SU-DHL-6 (cell line): ENCODE data around the gene GOLIM4.

Experiments
- H2AFZ ChIP-seq: fragments of 200-600 bp; sonication (generic); 2 replicates; pipeline ENCODE4 v1.6.1; 2014; ENCODE audit warnings: low read depth, mild to moderate bottlenecking, moderate library complexity, mixed read lengths, antibody characterized with exemption, low read length; ENCODE audit not compliant: severe bottlenecking
- H3F3A ChIP-seq: fragments of 200-600 bp; shearing (Covaris generic); 2 replicates; pipeline ENCODE4 v1.6.0; 2016; ENCODE audit warnings: antibody characterized with exemption, mild to moderate bottlenecking; ENCODE audit not compliant: insufficient read depth
- H3K27ac ChIP-seq: fragments of 200-600 bp; sonication (generic); 2 replicates; pipeline ENCODE4 v1.5.1; 2016; ENCODE audit warnings: low read depth, mild to moderate bottlenecking, low read length, moderate library complexity, mixed read lengths
- H3K27me3 ChIP-seq: fragments of 200-600 bp; sonication (generic), shearing (Covaris generic); 2 replicates; pipeline ENCODE4 v1.6.0; 2014; ENCODE audit warnings: mild to moderate bottlenecking, low read length
- H3K36me3 ChIP-seq: fragments of 200-600 bp; sonication (generic); 2 replicates; pipeline ENCODE4 v1.6.1; 2014; ENCODE audit warnings: mild to moderate bottlenecking, low read length, mixed read lengths
- H3K4me2 ChIP-seq: fragments of 300-600, 200-600 bp; shearing (Covaris generic), sonication (generic); 2 replicates; pipeline ENCODE4 v1.6.0; 2014; ENCODE audit warnings: low read length, low read depth, mild to moderate bottlenecking; ENCODE audit not compliant: poor library complexity, severe bottlenecking
- H3K4me3 ChIP-seq: fragments of 200-600 bp; sonication (generic); 2 replicates; pipeline ENCODE4 v1.5.1; 2014; ENCODE audit warnings: antibody characterized with exemption, low read length, mild to moderate bottlenecking, mixed read lengths; ENCODE audit not compliant: insufficient read depth, poor library complexity, severe bottlenecking
- H3K79me2 ChIP-seq: fragments of 200-600 bp; sonication (generic); 2 replicates; pipeline ENCODE4 v1.6.1; 2014; ENCODE audit warnings: mild to moderate bottlenecking, low read length, moderate library complexity; ENCODE audit not compliant: insufficient read depth
- H3K9ac ChIP-seq: fragments of 200-600 bp; sonication (generic); 2 replicates; pipeline ENCODE4 v1.7.0; 2014; ENCODE audit warnings: mild to moderate bottlenecking, low read length
- H3K9me2 ChIP-seq: fragments of 200-600 bp; sonication (generic); replicated peaks from 2 replicates; pipeline ENCODE4 v1.6.1; 2014; ENCODE audit warnings: low read length; ENCODE audit not compliant: insufficient read depth
- H3K9me3 ChIP-seq: fragments of 200-600 bp; sonication (generic); 2 replicates; pipeline ENCODE4 v1.6.1; 2014; ENCODE audit warnings: low read length, mixed read lengths; ENCODE audit not compliant: insufficient read depth
- H4K20me1 ChIP-seq: fragments of 200-600 bp; sonication (generic); 2 replicates; pipeline ENCODE4 v1.6.1; 2014; ENCODE audit warnings: low read depth, mild to moderate bottlenecking, antibody characterized with exemption, low read length, moderate library complexity, mixed read lengths
- EZH2phosphoT487 ChIP-seq: fragments of 200-600 bp; sonication (generic), shearing (Covaris generic); conservative IDR thresholded peaks from 2 replicates; pipeline ENCODE4 v1.6.1; 2018; ENCODE audit warnings: mild to moderate bottlenecking, antibody characterized with exemption, low read length, moderate library complexity, mixed read lengths
- TF ChIP-seq, protein P1 (sequence below): fragments of 200-600 bp; sonication (generic); IDR thresholded peaks from one replicate; pipeline ENCODE4 v1.5.1; 2017; ENCODE audit warnings: antibody characterized with exemption, mild to moderate bottlenecking, low read length, moderate library complexity; ENCODE audit not compliant: insufficient read depth, poor library complexity, severe bottlenecking

Gene GOLIM4

GRCh38 chr3:168006584-168006983, 89.1 kb downstream of the GOLIM4 start:
- TF ChIP-seq, protein P1, sequence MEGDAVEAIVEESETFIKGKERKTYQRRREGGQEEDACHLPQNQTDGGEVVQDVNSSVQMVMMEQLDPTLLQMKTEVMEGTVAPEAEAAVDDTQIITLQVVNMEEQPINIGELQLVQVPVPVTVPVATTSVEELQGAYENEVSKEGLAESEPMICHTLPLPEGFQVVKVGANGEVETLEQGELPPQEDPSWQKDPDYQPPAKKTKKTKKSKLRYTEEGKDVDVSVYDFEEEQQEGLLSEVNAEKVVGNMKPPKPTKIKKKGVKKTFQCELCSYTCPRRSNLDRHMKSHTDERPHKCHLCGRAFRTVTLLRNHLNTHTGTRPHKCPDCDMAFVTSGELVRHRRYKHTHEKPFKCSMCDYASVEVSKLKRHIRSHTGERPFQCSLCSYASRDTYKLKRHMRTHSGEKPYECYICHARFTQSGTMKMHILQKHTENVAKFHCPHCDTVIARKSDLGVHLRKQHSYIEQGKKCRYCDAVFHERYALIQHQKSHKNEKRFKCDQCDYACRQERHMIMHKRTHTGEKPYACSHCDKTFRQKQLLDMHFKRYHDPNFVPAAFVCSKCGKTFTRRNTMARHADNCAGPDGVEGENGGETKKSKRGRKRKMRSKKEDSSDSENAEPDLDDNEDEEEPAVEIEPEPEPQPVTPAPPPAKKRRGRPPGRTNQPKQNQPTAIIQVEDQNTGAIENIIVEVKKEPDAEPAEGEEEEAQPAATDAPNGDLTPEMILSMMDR, result no peak
- H3K9me2 ChIP-seq, result no peaks in the 10 kb centered on the region

GRCh38 chr3:168003911-168004310, 91.8 kb downstream of the GOLIM4 start:
- H2AFZ ChIP-seq, result no peak overlapping the region
- H3K79me2 ChIP-seq, result no peaks in the 10 kb centered on the region
- no peaks in the 10 kb centered on the region for H3K9me2 ChIP-seq
- no peak overlapping the region for H3K4me3 ChIP-seq
- H3F3A ChIP-seq, result no peaks in the 10 kb centered on the region; the same call in 1 of the 2 replicates
- no peak overlapping the region for H3K4me2 ChIP-seq
- TF ChIP-seq, protein P1, result no peak
- no peak for TF ChIP-seq EZH2phosphoT487
- H3K27ac ChIP-seq, result no peak overlapping the region
- H3K36me3 ChIP-seq, result peaks cover 2% of the 10 kb centered on the region; the same call in 1 of the 2 replicates
- no peaks in the 10 kb centered on the region for H3K27me3 ChIP-seq
- H3K9me3 ChIP-seq, result no peaks in the 10 kb centered on the region
- no peaks in the 10 kb centered on the region for H4K20me1 ChIP-seq
- no peak overlapping the region for H3K9ac ChIP-seq

More at GRCh38 chr3:168006584-168006983, 89.1 kb downstream of the GOLIM4 start:
- Histone ChIP-seq H3F3A (no peaks in the 10 kb centered on the region; the same call in 1 of the 2 replicates), H3K9me3 (no peaks in the 10 kb centered on the region), H3K36me3 (peaks cover 15% of the 10 kb centered on the region; the same call in 1 of the 2 replicates), H2AFZ (no peak overlapping the region), H3K9ac (no peak overlapping the region), H3K4me2 (no peak overlapping the region), H3K4me3 (no peak overlapping the region), H3K27me3 (no peaks in the 10 kb centered on the region), H3K27ac (no peak overlapping the region), H3K79me2 (no peaks in the 10 kb centered on the region), H4K20me1 (no peaks in the 10 kb centered on the region)

- TF ChIP-seq EZH2phosphoT487, result no peak
- TF ChIP-seq, protein P1, result no peak
- no peaks in the 10 kb centered on the region for H3K9me2 ChIP-seq
- no peaks in the 10 kb centered on the region for H3K79me2 ChIP-seq
- no peak overlapping the region for H3K9ac ChIP-seq
- no peaks in the 10 kb centered on the region for H3K36me3 ChIP-seq
- H3K27me3 ChIP-seq, result no peaks in the 10 kb centered on the region
- H3K27ac ChIP-seq, result no peak overlapping the region
- H3K4me2 ChIP-seq, result no peak overlapping the region
- no peak overlapping the region for H2AFZ ChIP-seq
- no peaks in the 10 kb centered on the region for H3K9me3 ChIP-seq
- H4K20me1 ChIP-seq, result no peaks in the 10 kb centered on the region
- no peak overlapping the region for H3K4me3 ChIP-seq
- no peaks in the 10 kb centered on the region for H3F3A ChIP-seq
Measured at GRCh38 chr3:168002786-168003368, 92.8 kb downstream of the GOLIM4 start.
